ENCODE data around the gene AKT3. TPM values are rescaled to one million over a fixed set of nuclear protein-coding genes. Genes with fewer than 3 reads are reported as not detected.

AKT3 gene
- total RNA-seq, 2 experiments from 2014 or later, result 63.3 to 78.2 TPM

GRCh38 chr1:243748227-243748626, 101.8 kb downstream of the AKT3 start:
- Mint-ChIP-seq H3K36me3 (no peaks in the 10 kb centered on the region), H3K4me3 (no peak overlapping the region), H3K9me3 (no peaks in the 10 kb centered on the region), H3K27ac (no peak overlapping the region), H3K4me1 (peaks cover 1% of the 10 kb centered on the region), H3K27me3 (no peaks in the 10 kb centered on the region)
- ATAC-seq (ENCODE audit: low read depth) (no peak), DNase-seq (no peak)
- POLR2A ChIA-PET, result no interaction called here

- H3K4me1 Mint-ChIP-seq, result peaks cover 1% of the 10 kb centered on the region
- POLR2A ChIA-PET, result no interaction called here
- H3K36me3 Mint-ChIP-seq, result peaks cover 3% of the 10 kb centered on the region
- ATAC-seq (ENCODE audit: low read depth) (no peak), DNase-seq (no peak)
- H3K9me3 Mint-ChIP-seq, result no peaks in the 10 kb centered on the region
- H3K27me3 Mint-ChIP-seq, result no peaks in the 10 kb centered on the region
- H3K4me3 Mint-ChIP-seq, result no peak overlapping the region
- no peak overlapping the region for H3K27ac Mint-ChIP-seq
Observed at GRCh38 chr1:243746751-243747150, 103.3 kb downstream of the AKT3 start.

DNA sequence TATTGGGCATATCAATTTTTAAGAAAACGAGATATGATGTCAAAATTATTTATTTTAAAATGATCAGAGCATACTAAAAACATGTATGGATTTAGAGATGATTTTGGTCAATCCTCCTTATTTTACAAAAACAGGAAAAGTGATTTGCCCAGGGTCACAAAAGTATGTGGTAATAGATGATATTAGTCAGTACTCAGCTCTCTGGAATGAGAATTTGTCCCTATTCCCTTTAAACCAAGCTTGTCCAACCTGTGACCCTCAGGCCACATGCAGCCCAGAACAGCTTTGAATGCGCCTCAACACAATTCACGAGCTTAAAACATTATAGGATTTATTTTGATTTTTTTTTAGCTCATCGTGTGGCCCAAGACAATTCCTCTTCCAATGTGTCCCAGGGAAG, 104.7 kb downstream of the AKT3 start:
- Mint-ChIP-seq H3K4me1 (peaks cover 1% of the 10 kb centered on the region), H3K27me3 (no peaks in the 10 kb centered on the region), H3K4me3 (no peak overlapping the region), H3K27ac (no peak overlapping the region), H3K9me3 (no peaks in the 10 kb centered on the region), H3K36me3 (peaks cover 3% of the 10 kb centered on the region)
- no peak for DNase-seq
- no peak for ATAC-seq (ENCODE audit: low read depth)
- POLR2A ChIA-PET, result no interaction called here

GRCh38 chr1:243742819-243743218, 107.2 kb downstream of the AKT3 start:
- H3K4me1 Mint-ChIP-seq, result peaks cover 6% of the 10 kb centered on the region
- H3K27ac Mint-ChIP-seq, result no peak overlapping the region

DNA sequence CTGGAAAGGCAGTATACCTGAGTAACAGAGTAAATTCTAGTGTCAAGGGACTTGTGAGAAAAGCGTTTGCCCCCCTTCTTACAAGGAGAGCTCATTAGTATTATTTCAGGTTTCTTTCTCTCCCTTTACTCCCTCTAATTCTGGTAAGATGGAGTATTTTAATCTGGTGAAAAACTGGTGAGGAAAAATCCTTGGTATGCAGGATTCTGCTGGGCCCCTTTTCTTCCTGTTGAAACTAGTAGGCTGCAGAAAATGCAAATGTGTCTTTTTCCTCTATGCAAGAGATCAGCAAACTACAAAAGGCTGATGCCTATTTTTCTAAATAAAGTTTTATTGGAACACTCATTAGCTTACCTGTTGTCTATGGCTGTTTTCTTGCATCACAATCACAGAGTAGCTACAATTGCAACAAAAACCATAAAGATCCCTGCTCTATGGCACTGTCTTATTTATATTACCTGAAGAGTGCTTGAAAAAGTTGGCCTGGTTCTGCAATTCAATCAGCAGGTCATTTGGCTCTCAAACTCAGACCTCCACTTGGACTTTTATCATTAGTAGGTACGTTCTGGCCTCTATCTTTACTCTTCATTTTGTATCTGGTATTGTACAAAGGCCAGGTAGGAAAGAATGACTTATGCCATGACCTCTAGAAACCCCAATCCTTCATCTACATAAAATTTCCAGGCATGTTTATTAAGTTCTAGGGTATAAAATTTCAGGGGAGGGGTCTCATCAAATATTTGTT, 109.6 kb downstream of the AKT3 start:
- Mint-ChIP-seq H3K36me3 (peaks cover 9% of the 10 kb centered on the region), H3K27ac (no peak overlapping the region), H3K27me3 (no peaks in the 10 kb centered on the region), H3K9me3 (no peaks in the 10 kb centered on the region), H3K4me1 (peaks cover 6% of the 10 kb centered on the region), H3K4me3 (no peak overlapping the region)
- ATAC-seq (ENCODE audit: low read depth) (no peak), DNase-seq (no peak)
- POLR2A ChIA-PET, result no interaction called here

More at GRCh38 chr1:243742819-243743218, 107.2 kb downstream of the AKT3 start:
- no peaks in the 10 kb centered on the region for H3K9me3 Mint-ChIP-seq
- ATAC-seq (ENCODE audit: low read depth), result no peak
- POLR2A ChIA-PET, result no interaction called here
- no peaks in the 10 kb centered on the region for H3K27me3 Mint-ChIP-seq
- no peak overlapping the region for H3K4me3 Mint-ChIP-seq
- no peak for DNase-seq
- H3K36me3 Mint-ChIP-seq, result peaks cover 9% of the 10 kb centered on the region

GRCh38 chr1:243739335-243740003, 110.6 kb downstream of the AKT3 start:
- Mint-ChIP-seq H3K4me1 (peaks cover 6% of the 10 kb centered on the region), H3K36me3 (peaks cover 9% of the 10 kb centered on the region), H3K9me3 (no peaks in the 10 kb centered on the region), H3K4me3 (no peak overlapping the region), H3K27ac (no peak overlapping the region), H3K27me3 (no peaks in the 10 kb centered on the region)
- POLR2A ChIA-PET, result interaction anchor here (0.6 kb wide), 1 partner anchor 106 kb away, joined by 8 read pairs; no protein-coding TSS in a partner anchor
- no peak for DNase-seq
- ATAC-seq (ENCODE audit: low read depth), result no peak

DNA sequence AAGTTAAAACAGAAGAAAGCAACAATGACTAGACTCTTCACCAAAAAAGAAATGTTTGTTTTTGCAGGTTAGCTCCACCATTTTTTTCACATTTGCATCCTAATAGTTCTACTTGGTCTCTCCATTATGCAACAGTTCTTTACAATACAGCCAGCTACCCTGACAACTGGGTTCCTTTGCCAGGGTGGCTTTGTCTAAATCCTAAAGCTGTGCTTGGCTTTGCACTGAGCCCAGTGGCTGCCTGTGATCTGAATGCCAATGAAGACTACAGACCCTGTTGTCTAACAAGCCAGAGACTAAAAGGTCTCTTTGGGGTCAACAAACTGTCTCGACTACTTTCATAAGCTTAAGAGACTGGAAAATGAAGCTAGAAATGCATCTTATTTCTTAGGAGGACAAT, 112.0 kb downstream of the AKT3 start:
- peaks cover 6% of the 10 kb centered on the region for H3K4me1 Mint-ChIP-seq
- no peak overlapping the region for H3K4me3 Mint-ChIP-seq
- no peak for ATAC-seq (ENCODE audit: low read depth)
- peaks cover 10% of the 10 kb centered on the region for H3K36me3 Mint-ChIP-seq
- H3K9me3 Mint-ChIP-seq, result no peaks in the 10 kb centered on the region
- H3K27me3 Mint-ChIP-seq, result no peaks in the 10 kb centered on the region
- DNase-seq, result no peak
- no peak overlapping the region for H3K27ac Mint-ChIP-seq
- POLR2A ChIA-PET, result no interaction called here

GRCh38 chr1:243735457-243735856, 114.6 kb downstream of the AKT3 start:
- H3K4me1 Mint-ChIP-seq, result peaks cover 10% of the 10 kb centered on the region
- no peak for ATAC-seq (ENCODE audit: low read depth)

GRCh38 chr1:243734308-243734695, 115.7 kb downstream of the AKT3 start:
- H3K27ac Mint-ChIP-seq, result no peak overlapping the region
- peaks cover 4% of the 10 kb centered on the region for H3K4me1 Mint-ChIP-seq
- DNase-seq (no peak), ATAC-seq (ENCODE audit: low read depth) (no peak)
- H3K9me3 Mint-ChIP-seq, result peaks cover 2% of the 10 kb centered on the region
- H3K36me3 Mint-ChIP-seq, result peaks cover 4% of the 10 kb centered on the region
- POLR2A ChIA-PET, result no interaction called here
- H3K27me3 Mint-ChIP-seq, result no peaks in the 10 kb centered on the region
- H3K4me3 Mint-ChIP-seq, result no peak overlapping the region

More at GRCh38 chr1:243735457-243735856, 114.6 kb downstream of the AKT3 start:
- H3K9me3 Mint-ChIP-seq, result no peaks in the 10 kb centered on the region
- POLR2A ChIA-PET, result no interaction called here
- no peak overlapping the region for H3K4me3 Mint-ChIP-seq
- H3K27ac Mint-ChIP-seq, result no peak overlapping the region
- H3K36me3 Mint-ChIP-seq, result peaks cover 7% of the 10 kb centered on the region
- H3K27me3 Mint-ChIP-seq, result no peaks in the 10 kb centered on the region
- no peak for DNase-seq

DNA sequence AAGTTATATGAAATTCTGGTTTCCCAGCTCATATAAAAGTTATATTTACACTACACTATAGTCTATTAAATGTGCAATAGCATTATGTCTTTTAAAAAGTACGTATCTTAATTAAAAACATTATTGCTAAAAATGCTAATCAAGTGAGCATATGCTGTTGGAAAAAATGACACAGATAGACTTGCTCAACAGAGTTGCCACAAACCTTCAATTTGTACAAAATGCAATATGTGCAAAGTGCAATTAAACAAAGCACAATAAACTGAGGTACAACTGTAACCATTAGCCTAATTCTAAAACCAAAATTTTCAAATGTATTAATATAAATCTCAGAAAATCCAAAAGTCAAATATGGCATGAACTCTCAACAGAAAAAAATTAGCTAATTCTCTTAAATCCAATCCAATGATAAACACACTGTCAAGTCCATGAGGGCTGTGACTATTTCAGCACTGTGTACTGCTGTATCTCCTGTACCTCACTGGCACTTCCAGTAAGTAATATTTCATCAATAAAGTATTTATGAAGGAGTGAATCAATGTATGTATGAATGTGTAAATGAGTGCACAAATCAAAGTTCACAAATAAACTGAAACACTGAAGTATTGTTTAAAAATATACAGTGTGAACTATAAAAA, 116.3 kb downstream of the AKT3 start:
- POLR2A ChIA-PET, result no interaction called here
- no peak for DNase-seq
- H3K36me3 Mint-ChIP-seq, result peaks cover 2% of the 10 kb centered on the region
- H3K4me1 Mint-ChIP-seq, result peaks cover 4% of the 10 kb centered on the region
- ATAC-seq (ENCODE audit: low read depth), result no peak
- peaks cover 2% of the 10 kb centered on the region for H3K9me3 Mint-ChIP-seq
- H3K27ac Mint-ChIP-seq, result no peak overlapping the region
- H3K27me3 Mint-ChIP-seq, result no peaks in the 10 kb centered on the region
- H3K4me3 Mint-ChIP-seq, result no peak overlapping the region

DNA sequence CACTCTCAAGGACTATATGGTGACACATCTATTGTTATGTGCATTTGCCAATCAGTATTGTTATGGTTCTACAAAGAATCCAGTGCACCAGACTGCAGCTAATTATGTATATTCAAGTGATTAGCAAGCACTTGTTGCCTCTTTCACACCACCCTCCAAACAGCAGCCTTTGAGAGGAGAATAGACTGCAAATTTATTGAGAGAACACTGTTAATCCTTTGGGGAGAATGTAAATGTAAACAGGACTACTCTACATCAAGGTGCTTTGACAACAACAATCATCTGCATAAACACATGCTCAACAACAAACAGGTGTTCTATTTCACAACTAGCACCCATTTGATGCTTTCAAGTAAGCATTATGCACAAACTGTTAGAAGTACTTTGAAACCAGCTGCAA, 117.4 kb downstream of the AKT3 start:
- DNase-seq (no peak), ATAC-seq (ENCODE audit: low read depth) (no peak)
- POLR2A ChIA-PET, result no interaction called here
- Mint-ChIP-seq H3K27ac (no peak overlapping the region), H3K4me3 (no peak overlapping the region), H3K27me3 (no peaks in the 10 kb centered on the region), H3K9me3 (peaks cover 2% of the 10 kb centered on the region), H3K4me1 (peaks cover 6% of the 10 kb centered on the region), H3K36me3 (peaks cover 2% of the 10 kb centered on the region)

DNA sequence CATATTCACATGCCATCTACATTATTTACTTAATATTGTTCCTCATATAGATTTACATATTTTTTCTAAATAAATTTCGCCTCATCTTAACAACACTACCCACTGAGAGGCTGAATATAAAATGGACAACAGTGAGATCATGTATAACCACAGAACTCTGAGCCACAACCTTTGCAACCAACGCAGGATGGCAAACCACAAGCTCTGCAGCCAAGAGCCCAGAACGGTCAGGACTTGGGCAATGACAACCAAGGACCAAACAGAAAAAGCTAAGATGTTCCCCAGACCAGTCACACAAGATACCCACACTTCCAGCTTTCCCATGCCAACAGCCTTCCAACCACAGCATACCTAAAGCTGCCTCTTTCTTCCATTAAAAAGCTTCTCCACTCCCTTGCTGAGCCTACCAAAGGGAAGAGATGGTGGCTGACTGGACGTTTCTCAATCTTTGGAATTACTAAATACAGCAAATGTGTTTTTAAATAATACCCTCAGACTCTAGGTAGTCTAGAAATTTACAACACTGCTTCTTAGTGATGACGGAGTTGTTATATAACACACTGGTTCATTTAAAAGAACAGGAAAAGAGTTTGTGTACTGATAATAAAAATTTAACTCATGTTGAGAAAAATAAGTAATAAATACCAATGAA, 117.9 kb downstream of the AKT3 start:
- Mint-ChIP-seq H3K36me3 (peaks cover 2% of the 10 kb centered on the region), H3K4me1 (peaks cover 6% of the 10 kb centered on the region), H3K4me3 (no peak overlapping the region), H3K27ac (no peak overlapping the region), H3K9me3 (peaks cover 2% of the 10 kb centered on the region), H3K27me3 (no peaks in the 10 kb centered on the region)
- ATAC-seq (ENCODE audit: low read depth) (no peak), DNase-seq (no peak)
- POLR2A ChIA-PET, result no interaction called here

- POLR2A ChIA-PET, result no interaction called here
- H3K4me3 Mint-ChIP-seq, result no peak overlapping the region
- H3K36me3 Mint-ChIP-seq, result peaks cover 3% of the 10 kb centered on the region
- ATAC-seq (ENCODE audit: low read depth) (no peak), DNase-seq (no peak)
- H3K27me3 Mint-ChIP-seq, result no peaks in the 10 kb centered on the region
- H3K27ac Mint-ChIP-seq, result no peak overlapping the region
- H3K4me1 Mint-ChIP-seq, result peaks cover 8% of the 10 kb centered on the region
- H3K9me3 Mint-ChIP-seq, result peaks cover 2% of the 10 kb centered on the region
Observed at GRCh38 chr1:243731301-243731891, 118.6 kb downstream of the AKT3 start.
